PFSK-1 (cell line): ENCODE measurements around the gene MFSD8.

Experiments used
- FOXP2 ChIP-seq: optimal IDR thresholded peaks from 2 replicates; pipeline ENCODE3; 2011; ENCODE audit warnings: borderline replicate concordance, control low read depth, inconsistent platforms; ENCODE audit not compliant: insufficient read depth; ENCODE audit errors: extremely low read length, extremely low read depth
- TAF1 ChIP-seq: IDR thresholded peaks from 2 replicates; pipeline ENCODE4 v1.6.1; 2012; ENCODE audit warnings: low read length, control low read depth, borderline replicate concordance; ENCODE audit not compliant: insufficient read depth

DNA sequence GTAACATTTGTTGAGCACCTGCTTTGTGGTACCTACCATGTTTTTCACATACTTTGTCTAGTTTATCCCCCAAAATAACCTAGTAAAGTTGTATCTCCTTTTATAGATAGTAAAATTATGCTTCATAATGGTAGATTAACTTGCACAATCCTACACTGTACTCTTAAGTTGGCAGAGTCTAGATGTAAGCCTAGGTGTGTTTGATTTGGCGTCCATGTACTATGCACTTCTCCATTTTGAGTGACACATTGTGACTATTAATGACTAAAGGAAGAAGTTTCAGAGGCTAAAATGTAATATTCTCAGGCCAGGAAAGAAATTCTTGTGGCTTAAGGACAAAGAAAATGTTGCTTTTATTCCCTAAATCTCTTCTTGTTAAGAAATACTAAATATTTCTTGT is 68.9 kb downstream of the MFSD8 start:
- TF ChIP-seq TAF1 = no peak
- TF ChIP-seq FOXP2 = no peak
